Embryonic facial prominence (tissue), 1 donor: ENCODE measurements around the gene TMC6.
"Not testable (repeated sequence)": the region's sequence is repeated elsewhere in the genome, so short reads cannot be mapped to it uniquely, and the experiment has no call there.

Experiments used
- DNase-seq: peaks from one replicate; pipeline ENCODE4 v3.0.0-alpha.2; 2016; ENCODE audit errors: extremely low spot score

TMC6 gene

DNA sequence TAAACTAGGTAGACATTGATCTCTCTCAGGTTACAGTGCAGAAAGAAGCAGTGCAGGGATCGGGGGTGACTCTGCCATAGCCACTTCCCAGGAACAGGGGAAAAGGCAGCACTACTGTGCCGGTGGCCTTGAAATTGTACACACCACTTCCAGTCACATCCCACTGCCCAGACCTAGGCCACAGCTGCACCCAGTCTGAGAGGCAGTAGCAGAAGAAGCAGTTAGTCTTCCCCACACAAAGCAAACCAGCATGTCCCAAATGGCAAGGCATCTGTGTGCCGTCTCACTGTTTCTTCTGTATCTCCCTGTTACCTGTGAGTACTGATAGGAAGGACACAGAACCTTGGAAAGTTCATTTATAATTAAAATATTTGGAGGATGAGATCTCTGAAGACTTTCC, 47.0 kb downstream of the TMC6 start:
- no peak for DNase-seq

GRCh38 chr17:78079253-78079652, 49.3 kb downstream of the TMC6 start:
- no peak for DNase-seq

- no peak for DNase-seq
Observed at GRCh38 chr17:78075545-78075944, 53.0 kb downstream of the TMC6 start.

DNA sequence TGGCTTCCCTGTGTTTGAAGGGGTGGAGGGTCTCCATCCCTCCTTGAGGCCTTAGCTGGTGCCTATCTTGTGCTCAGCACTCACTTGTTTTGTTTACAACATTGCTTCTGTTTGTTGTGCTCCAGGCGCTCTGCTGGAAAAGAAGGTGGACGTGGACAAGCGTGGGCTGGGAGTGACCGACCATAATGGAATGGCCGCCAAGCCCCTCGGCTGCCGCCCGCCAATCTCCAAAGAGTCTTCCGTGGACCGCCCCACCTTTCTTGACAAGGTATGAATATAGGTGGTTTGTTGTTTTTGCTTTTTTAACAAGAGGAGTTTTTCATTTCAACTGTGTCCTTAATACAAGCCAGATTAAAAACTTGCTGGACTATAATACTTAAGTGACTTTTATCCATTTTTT, 53.5 kb downstream of the TMC6 start:
- no peak for DNase-seq

DNA sequence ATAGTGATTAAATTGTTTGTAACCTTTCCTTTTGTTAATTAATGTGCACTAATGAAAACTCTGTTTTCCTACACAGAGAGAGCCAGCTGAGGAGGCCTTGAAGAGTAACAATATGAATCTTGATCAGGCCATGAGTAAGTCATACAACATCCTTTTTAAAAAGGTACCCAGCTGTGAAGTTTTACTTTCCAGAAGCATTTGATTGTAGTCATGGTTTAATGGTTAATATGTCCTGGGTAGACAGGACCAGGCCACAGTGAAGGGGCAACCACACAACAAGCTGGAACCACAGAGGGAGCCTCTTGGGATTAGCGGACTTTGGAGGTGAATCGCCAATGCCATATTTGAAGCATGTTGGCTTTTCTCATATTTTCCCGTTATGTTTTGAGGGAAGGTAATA, 55.6 kb downstream of the TMC6 start:
- DNase-seq, result no peak

GRCh38 chr17:78069695-78070094, 58.9 kb downstream of the TMC6 start:
- DNase-seq, result no peak

DNA sequence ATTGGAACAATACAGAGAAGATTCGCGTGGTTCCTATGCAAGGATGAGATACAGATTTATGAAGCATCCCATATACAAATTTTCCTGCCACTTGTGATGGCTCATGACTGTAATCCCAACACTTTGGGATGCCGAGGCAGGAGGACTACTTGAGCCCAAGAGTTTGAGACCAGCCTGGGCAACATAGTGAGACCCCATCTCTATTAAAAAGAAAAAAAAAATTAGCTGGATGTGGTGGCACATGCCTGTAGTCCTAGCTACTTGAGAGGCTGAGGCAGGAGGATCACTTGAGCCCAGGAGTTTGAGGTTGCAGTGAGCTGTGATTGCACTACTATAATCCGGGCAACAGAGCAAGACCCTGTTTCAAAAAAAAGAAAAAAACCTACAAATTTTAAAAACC, 61.6 kb downstream of the TMC6 start:
- DNase-seq, result not testable (repeated sequence)

DNA sequence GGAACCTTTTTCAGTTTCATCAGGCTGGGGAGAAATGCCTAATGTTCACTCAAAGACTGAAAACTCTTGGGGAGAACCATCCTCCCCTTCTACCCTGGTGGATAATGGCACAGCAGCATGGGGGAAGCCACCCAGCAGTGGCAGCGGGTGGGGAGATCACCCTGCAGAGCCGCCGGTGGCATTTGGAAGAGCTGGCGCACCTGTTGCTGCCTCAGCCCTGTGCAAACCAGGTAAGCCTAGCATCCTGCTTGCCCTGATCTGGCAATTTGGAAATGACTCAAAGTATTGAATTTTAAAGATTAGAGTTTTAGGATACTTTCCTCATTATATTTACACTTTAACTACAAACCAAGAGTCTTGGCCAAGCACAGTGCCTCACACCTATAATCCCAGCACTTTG, 63.8 kb downstream of the TMC6 start:
- DNase-seq, result no peak

- no peak for DNase-seq
Observed at GRCh38 chr17:78063489-78063888, 65.1 kb downstream of the TMC6 start.

DNA sequence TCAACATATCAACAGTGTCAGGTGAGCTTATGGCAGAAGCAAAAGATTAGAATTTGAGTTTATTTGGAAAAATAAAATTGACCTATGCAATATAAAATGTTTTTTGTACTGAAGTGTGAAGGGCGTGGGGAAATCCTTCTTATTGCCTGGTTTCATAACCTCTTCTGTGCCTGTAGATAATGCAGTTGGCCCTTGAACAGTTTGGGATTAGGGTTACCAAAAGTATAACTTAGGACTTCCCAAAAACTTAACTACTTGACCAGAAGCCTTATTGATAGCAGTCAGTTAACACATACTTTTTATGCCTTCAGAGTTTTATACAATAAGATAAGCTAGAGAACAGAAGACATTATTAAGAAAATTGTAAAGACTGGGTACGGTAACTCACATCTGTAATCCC, 66.0 kb downstream of the TMC6 start:
- DNase-seq, result no peak
